HepG2 (cell line): ENCODE data around the gene CPS1. TPM values are rescaled to one million over a fixed set of nuclear protein-coding genes. Genes with fewer than 3 reads are reported as not detected.

Experiments
- BRD4 ChIP-seq: sonication (generic); formaldehyde crosslinking; IDR thresholded peaks from 2 replicates; pipeline ENCODE4 v1.4.0; 2020; ENCODE audit warnings: missing genetic modification reagents
- HOXA3 ChIP-seq: sonication (generic); formaldehyde crosslinking; IDR thresholded peaks from 2 replicates; pipeline ENCODE4 v1.5.0; 2020; ENCODE audit warnings: missing genetic modification reagents
- IRF2 ChIP-seq: IDR thresholded peaks from 2 replicates; pipeline ENCODE4 v1.6.1; 2018; ENCODE audit warnings: missing genetic modification reagents, missing compliant biosample characterization
- IRF9 ChIP-seq: sonication (generic); formaldehyde crosslinking; IDR thresholded peaks from 2 replicates; pipeline ENCODE4 v1.8.0; 2022; ENCODE audit warnings: missing genetic modification reagents, mild to moderate bottlenecking, borderline replicate concordance
- JUN ChIP-seq: sonication (generic); formaldehyde crosslinking; IDR thresholded peaks from 2 replicates; pipeline ENCODE4 v1.4.0; 2020; ENCODE audit warnings: mild to moderate bottlenecking, missing genetic modification reagents
- MAFK ChIP-seq, 2 experiments: IDR thresholded peaks in 1 of 2; conservative IDR thresholded peaks in 1 of 2; 2 replicates each; pipeline ENCODE4 v1.6.1; 2011; ENCODE audit warnings: improper control_type of control experiment in 2 of 2, low read length in 2 of 2
- NFE2 ChIP-seq: sonication (generic); formaldehyde crosslinking; IDR thresholded peaks from 2 replicates; pipeline ENCODE4 v1.4.0; 2020; ENCODE audit warnings: missing genetic modification reagents
- POLR2AphosphoS5 ChIP-seq: IDR thresholded peaks from 2 replicates; pipeline ENCODE4 v1.6.1; 2012; ENCODE audit warnings: low read depth, low read length
- RAD51 ChIP-seq: fragments of 450-650 bp; IDR thresholded peaks from 2 replicates; pipeline ENCODE4 v1.6.1; 2016; ENCODE audit warnings: borderline replicate concordance
- RBAK ChIP-seq: sonication (generic); formaldehyde crosslinking; IDR thresholded peaks from 2 replicates; pipeline ENCODE4 v1.5.1; 2020; ENCODE audit warnings: mild to moderate bottlenecking, missing genetic modification reagents
- SCMH1 ChIP-seq: sonication (generic); formaldehyde crosslinking; IDR thresholded peaks from 2 replicates; pipeline ENCODE4 v1.9.0; 2021; ENCODE audit warnings: missing genetic modification reagents, mild to moderate bottlenecking, borderline replicate concordance
- SIN3A ChIP-seq: IDR thresholded peaks from 2 replicates; pipeline ENCODE4 v1.6.1; 2011; ENCODE audit warnings: low read depth, mild to moderate bottlenecking, control low read depth, low read length, borderline replicate concordance
- SMARCC2 ChIP-seq: fragments of 450-650 bp; IDR thresholded peaks from 2 replicates; pipeline ENCODE4 v1.6.1; 2017; ENCODE audit warnings: antibody characterized with exemption, mild to moderate bottlenecking
- SMC3 ChIP-seq: IDR thresholded peaks from 2 replicates; pipeline ENCODE4 v1.6.1; 2011; ENCODE audit warnings: low read length, improper control_type of control experiment
- ZNF326 ChIP-seq: sonication (generic); formaldehyde crosslinking; IDR thresholded peaks from 2 replicates; pipeline ENCODE4 v1.4.0; 2020; ENCODE audit warnings: missing genetic modification reagents, borderline replicate concordance
- ZNF331 ChIP-seq: sonication (generic); formaldehyde crosslinking; IDR thresholded peaks from 2 replicates; pipeline ENCODE4 v1.4.0; 2020; ENCODE audit warnings: missing genetic modification reagents
- ZNF431 ChIP-seq: sonication (generic); formaldehyde crosslinking; IDR thresholded peaks from 2 replicates; pipeline ENCODE4 v1.9.0; 2022; ENCODE audit warnings: missing genetic modification reagents, low read depth, mild to moderate bottlenecking, borderline replicate concordance
- ZNF724P ChIP-seq: sonication (generic); formaldehyde crosslinking; IDR thresholded peaks from 2 replicates; pipeline ENCODE4 v1.8.0; 2022; ENCODE audit warnings: missing genetic modification reagents, borderline replicate concordance
- ZNF773 ChIP-seq: sonication (generic); formaldehyde crosslinking; IDR thresholded peaks from 2 replicates; pipeline ENCODE4 v1.4.0; 2020; ENCODE audit warnings: missing genetic modification reagents, borderline replicate concordance
- polyA plus RNA-seq, 8 experiments: library from polyadenylated mRNA; depleted of rRNA in 3 of 8; stranded (reverse) in 7 of 8; unstranded in 1 of 8; fragments of >200 nt; fragmentation: Illumina TruSeq in 4 of 8; extraction: Trizol in 4 of 8; gene quantifications; 2 replicates each; pipeline versions ENCODE4 v1.2.1 to v1.2.3, GENCODE V29; 2011 to 2016; ENCODE audit warnings: low read depth in 4 of 8, missing spikeins in 1 of 8, mixed read lengths in 1 of 8; ENCODE audit not compliant: insufficient read depth in 1 of 8
- total RNA-seq, 5 experiments: library from RNA; depleted of rRNA; stranded (reverse); fragments of >200 nt; fragmentation: Illumina TruSeq; extraction: Trizol; gene quantifications; 2 replicates each; pipeline ENCODE4 v1.2.3, GENCODE V29; 2016; ENCODE audit warnings: low read depth in 1 of 5
- TF ChIP-seq, protein P1 (sequence below), 2 experiments: fragments of 450-650 bp in 1 of 2; sonication (generic) in 1 of 2; formaldehyde crosslinking in 1 of 2; IDR thresholded peaks; 2 replicates each; pipeline versions ENCODE4 v1.6.1 to v1.8.0; 2016 to 2022; ENCODE audit warnings: antibody characterized with exemption in 1 of 2, mild to moderate bottlenecking in 1 of 2, missing genetic modification reagents in 1 of 2

Gene CPS1
- total and polyA plus RNA-seq, 2 of the 13 experiments (the other 11 are each of a cell fraction or from before 2014, with no cell fraction given), result 24.4 to 51.7 TPM

- TF ChIP-seq, protein P1, sequence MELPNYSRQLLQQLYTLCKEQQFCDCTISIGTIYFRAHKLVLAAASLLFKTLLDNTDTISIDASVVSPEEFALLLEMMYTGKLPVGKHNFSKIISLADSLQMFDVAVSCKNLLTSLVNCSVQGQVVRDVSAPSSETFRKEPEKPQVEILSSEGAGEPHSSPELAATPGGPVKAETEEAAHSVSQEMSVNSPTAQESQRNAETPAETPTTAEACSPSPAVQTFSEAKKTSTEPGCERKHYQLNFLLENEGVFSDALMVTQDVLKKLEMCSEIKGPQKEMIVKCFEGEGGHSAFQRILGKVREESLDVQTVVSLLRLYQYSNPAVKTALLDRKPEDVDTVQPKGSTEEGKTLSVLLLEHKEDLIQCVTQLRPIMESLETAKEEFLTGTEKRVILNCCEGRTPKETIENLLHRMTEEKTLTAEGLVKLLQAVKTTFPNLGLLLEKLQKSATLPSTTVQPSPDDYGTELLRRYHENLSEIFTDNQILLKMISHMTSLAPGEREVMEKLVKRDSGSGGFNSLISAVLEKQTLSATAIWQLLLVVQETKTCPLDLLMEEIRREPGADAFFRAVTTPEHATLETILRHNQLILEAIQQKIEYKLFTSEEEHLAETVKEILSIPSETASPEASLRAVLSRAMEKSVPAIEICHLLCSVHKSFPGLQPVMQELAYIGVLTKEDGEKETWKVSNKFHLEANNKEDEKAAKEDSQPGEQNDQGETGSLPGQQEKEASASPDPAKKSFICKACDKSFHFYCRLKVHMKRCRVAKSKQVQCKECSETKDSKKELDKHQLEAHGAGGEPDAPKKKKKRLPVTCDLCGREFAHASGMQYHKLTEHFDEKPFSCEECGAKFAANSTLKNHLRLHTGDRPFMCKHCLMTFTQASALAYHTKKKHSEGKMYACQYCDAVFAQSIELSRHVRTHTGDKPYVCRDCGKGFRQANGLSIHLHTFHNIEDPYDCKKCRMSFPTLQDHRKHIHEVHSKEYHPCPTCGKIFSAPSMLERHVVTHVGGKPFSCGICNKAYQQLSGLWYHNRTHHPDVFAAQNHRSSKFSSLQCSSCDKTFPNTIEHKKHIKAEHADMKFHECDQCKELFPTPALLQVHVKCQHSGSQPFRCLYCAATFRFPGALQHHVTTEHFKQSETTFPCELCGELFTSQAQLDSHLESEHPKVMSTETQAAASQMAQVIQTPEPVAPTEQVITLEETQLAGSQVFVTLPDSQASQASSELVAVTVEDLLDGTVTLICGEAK (IDR thresholded peaks at IDR 0.05), result no peak
- TF ChIP-seq, protein P1 (CRISPR knock-in tag; IDR thresholded peaks at IDR 0.05), result no peak; the same call in 1 of the 2 replicates
- TF ChIP-seq SMARCC2, result no peak
- no peak for TF ChIP-seq ZNF431
- TF ChIP-seq MAFK (conservative IDR thresholded peaks at IDR 0.05 in 1 of 2, IDR thresholded peaks at IDR 0.05 in 1 of 2; ENCODE audit: low read length in 2 of 2), result peak in 1 of 2 experiments; percentile 20; a peak in 1 of 4 replicates
- TF ChIP-seq IRF9 (CRISPR knock-in tag), result no peak
- TF ChIP-seq RBAK (CRISPR knock-in tag), result no peak
- TF ChIP-seq POLR2AphosphoS5, result no peak
- no peak for TF ChIP-seq JUN
- TF ChIP-seq ZNF326 (CRISPR knock-in tag), result no peak
- TF ChIP-seq HOXA3 (CRISPR knock-in tag), result peak; percentile 38; the same call in 1 of the 2 replicates
- TF ChIP-seq ZNF331 (CRISPR knock-in tag), result peak; percentile 81
- no peak; the same call in 1 of the 2 replicates for TF ChIP-seq SMC3
- TF ChIP-seq NFE2 (CRISPR knock-in tag), result no peak
- TF ChIP-seq SCMH1 (CRISPR knock-in tag), result no peak
- no peak for TF ChIP-seq SIN3A
- no peak for TF ChIP-seq BRD4 (CRISPR knock-in tag)
- no peak for TF ChIP-seq ZNF773 (CRISPR knock-in tag)
- peak; percentile 67; the same call in 1 of the 2 replicates for TF ChIP-seq IRF2 (CRISPR knock-in tag)
- no peak for TF ChIP-seq RAD51
- no peak for TF ChIP-seq ZNF724P (CRISPR knock-in tag)
Measured at GRCh38 chr2:210523650-210524289, 32.6 kb upstream of the CPS1 start (continued).
